ENCODE results near the gene TAS2R5. TPM values are rescaled to one million over a fixed set of nuclear protein-coding genes. Genes with fewer than 3 reads are reported as not detected.

The TAS2R5 gene
- total RNA-seq, 1 experiment from 2014 or later: not detected

Other genes starting within 250 kb of the TAS2R5 start
- gene AGK, start 238.8 kb upstream of the TAS2R5 start, total RNA-seq (2014; rRNA removed; shearing (Covaris generic)): 36.6 and 43.2 TPM in 2 replicates
- 6.1 and 7.8 TPM in 2 replicates for gene DENND11, start 88.1 kb upstream of the TAS2R5 start, total RNA-seq (2014; rRNA removed; shearing (Covaris generic))
- gene WEE2, start 81.9 kb upstream of the TAS2R5 start, total RNA-seq (2014; rRNA removed; shearing (Covaris generic)): not detected in 2 replicates
- 516 and 551 TPM in 2 replicates for gene SSBP1, start 51.9 kb upstream of the TAS2R5 start, total RNA-seq (2014; rRNA removed; shearing (Covaris generic))
- gene TAS2R3, start 26.1 kb upstream of the TAS2R5 start, total RNA-seq (2014; rRNA removed; shearing (Covaris generic)): 0.08 TPM in 1 of 2 replicates, not detected in the other
- not detected in 2 replicates for gene TAS2R4, start 13.5 kb upstream of the TAS2R5 start, total RNA-seq (2014; rRNA removed; shearing (Covaris generic))
- not detected in 2 replicates for gene PRSS37, start 51.3 kb downstream of the TAS2R5 start, total RNA-seq (2014; rRNA removed; shearing (Covaris generic))
- not detected in 2 replicates for gene OR9A4, start 126.2 kb downstream of the TAS2R5 start, total RNA-seq (2014; rRNA removed; shearing (Covaris generic))
- not detected in 2 replicates for gene CLEC5A, start 156.8 kb downstream of the TAS2R5 start, total RNA-seq (2014; rRNA removed; shearing (Covaris generic))
- not detected in 2 replicates for gene TAS2R38, start 183.6 kb downstream of the TAS2R5 start, total RNA-seq (2014; rRNA removed; shearing (Covaris generic))
- gene MGAM, start 205.7 kb downstream of the TAS2R5 start, total RNA-seq (2014; rRNA removed; shearing (Covaris generic)): 0.02 and 0.08 TPM in 2 replicates

Measured in H4 (cell line).